ENCODE results near the gene SIAE. TPM values are rescaled to one million over a fixed set of nuclear protein-coding genes. Genes with fewer than 3 reads are reported as not detected.

The SIAE gene
- total and polyA plus RNA-seq, 10 of the 15 experiments (the other 5 are each of a cell fraction or from before 2014, with no cell fraction given) = 0.93 to 6.9 (median 4.2) TPM

- no peak for TF ChIP-seq E2F8 (IDR thresholded peaks at IDR 0.05; ENCODE audit: low read depth, partially characterized antibody)
These were observed 1.0 kb upstream of the SIAE start (continued) for GRCh38 chr11:124674571-124674970.

- BruUV-seq (replicated peaks) = no TSS peak
- Histone ChIP-seq H3K27ac (ENCODE audit: control insufficient read depth, insufficient read depth) (no peak overlapping the region), H3K4me3 (peak overlapping the region; percentile 66), H3K4me2 (ENCODE audit: control insufficient read depth, insufficient read depth) (peak overlapping the region; percentile 69), H3K36me3 (ENCODE audit: control insufficient read depth in 2 of 2, insufficient read depth in 2 of 2, low read length in 1 of 2) (no peaks in the 10 kb centered on the region), H3K9me3 (replicated peaks; ENCODE audit: control insufficient read depth, insufficient read depth, low read length) (no peaks in the 10 kb centered on the region), H3K79me2 (ENCODE audit: control insufficient read depth, insufficient read depth, low read length) (no peaks in the 10 kb centered on the region), H2AFZ (ENCODE audit: control insufficient read depth, low read depth, low read length) (peak overlapping the region; percentile 53), H3K4me1 (ENCODE audit: control insufficient read depth, insufficient read depth, low read length) (peaks cover 7% of the 10 kb centered on the region), H3K9ac (ENCODE audit: control insufficient read depth, insufficient read depth, low read length) (no peak overlapping the region), H3K27me3 (replicated peaks in 1 of 2; ENCODE audit: control insufficient read depth in 2 of 2, insufficient read depth in 2 of 2, low read length in 1 of 2) (no peaks in the 10 kb centered on the region), H4K20me1 (ENCODE audit: control insufficient read depth, insufficient read depth) (no peaks in the 10 kb centered on the region)
- intact Hi-C loops (cut with micrococcal nuclease; ENCODE audit: unreplicated experiment) = loop anchor here (2.0 kb wide), 1 partner anchor 43 kb away; no protein-coding TSS in a partner anchor
- ATAC-seq (no peak), FAIRE-seq (no peak), DNase-seq (ENCODE audit: low read depth, low spot score) (no peak)
- WGBS (ENCODE audit: insufficient coverage, insufficient replicate concordance, low lambda C conversion rate, missing lambda C conversion rate) = 52% methylated on average over 18 of the region's 18 CpGs
- 0 out of 2 replicates have a peak, but pooled peaks have one; percentile 15 for TF ChIP-seq CHD2 (IDR thresholded peaks at IDR 0.05; ENCODE audit: borderline replicate concordance, low read depth, low read length)
- no peak for TF ChIP-seq ZBTB33 (IDR thresholded peaks at IDR 0.05)
- no peak for TF ChIP-seq HCFC1 (IDR thresholded peaks at IDR 0.05; ENCODE audit: low read length)
- in situ Hi-C loops (cut with MboI) = loop anchor here (5.0 kb wide), 2 partner anchors 88 to 163 kb away; partner anchors contain the start of gene ESAM
- POLR2A ChIA-PET = interaction anchor here (0.6 to 1.4 kb wide), 8 partner anchors 17 to 1168 kb away, joined by 3 to 8 read pairs (median 4); no protein-coding TSS in a partner anchor
- CTCF ChIA-PET = interaction anchor here (0.9 to 7.1 kb wide), 6 partner anchors 51 to 468 kb away, joined by 3 to 190 read pairs (median 3); partner anchors contain the start of genes ESAM, NRGN and TMEM218
- SMC1A ChIA-PET (ENCODE audit: uncharacterized antibody, unreplicated experiment) = interaction anchor here (1.4 to 6.5 kb wide), 4 partner anchors 50 to 119 kb away, joined by 4 to 93 read pairs (median 10); partner anchors contain the start of gene ESAM
- RAD21 ChIA-PET (ENCODE audit: unreplicated experiment) = interaction anchor here (0.6 to 1.8 kb wide), 12 partner anchors 29 to 344 kb away, joined by 3 to 11 read pairs (median 4); partner anchors contain the start of genes CCDC15 and MSANTD2
These were observed 604 bp upstream of the SIAE start for GRCh38 chr11:124674168-124674517.
